HG02943 (cell line): ENCODE measurements around the gene TGFBR3L.

Experiments
- ATAC-seq: cut with Tn5 transposase; IDR thresholded peaks from one replicate; pipeline ENCODE4 v1.9.1; 2021; ENCODE audit warnings: mild to moderate bottlenecking, low read depth, moderate library complexity; ENCODE audit not compliant: unreplicated experiment

The TGFBR3L gene

GRCh38 chr19:7903244-7904073, 11.2 kb upstream of the TGFBR3L start, which contains the start of gene MAP2K7:
Gene MAP2K7, plus strand, starts transcription at chr19:7903877. Its CDS starts 68 bp downstream, at chr19:7903945.
- ATAC-seq, result peak; percentile 83

DNA sequence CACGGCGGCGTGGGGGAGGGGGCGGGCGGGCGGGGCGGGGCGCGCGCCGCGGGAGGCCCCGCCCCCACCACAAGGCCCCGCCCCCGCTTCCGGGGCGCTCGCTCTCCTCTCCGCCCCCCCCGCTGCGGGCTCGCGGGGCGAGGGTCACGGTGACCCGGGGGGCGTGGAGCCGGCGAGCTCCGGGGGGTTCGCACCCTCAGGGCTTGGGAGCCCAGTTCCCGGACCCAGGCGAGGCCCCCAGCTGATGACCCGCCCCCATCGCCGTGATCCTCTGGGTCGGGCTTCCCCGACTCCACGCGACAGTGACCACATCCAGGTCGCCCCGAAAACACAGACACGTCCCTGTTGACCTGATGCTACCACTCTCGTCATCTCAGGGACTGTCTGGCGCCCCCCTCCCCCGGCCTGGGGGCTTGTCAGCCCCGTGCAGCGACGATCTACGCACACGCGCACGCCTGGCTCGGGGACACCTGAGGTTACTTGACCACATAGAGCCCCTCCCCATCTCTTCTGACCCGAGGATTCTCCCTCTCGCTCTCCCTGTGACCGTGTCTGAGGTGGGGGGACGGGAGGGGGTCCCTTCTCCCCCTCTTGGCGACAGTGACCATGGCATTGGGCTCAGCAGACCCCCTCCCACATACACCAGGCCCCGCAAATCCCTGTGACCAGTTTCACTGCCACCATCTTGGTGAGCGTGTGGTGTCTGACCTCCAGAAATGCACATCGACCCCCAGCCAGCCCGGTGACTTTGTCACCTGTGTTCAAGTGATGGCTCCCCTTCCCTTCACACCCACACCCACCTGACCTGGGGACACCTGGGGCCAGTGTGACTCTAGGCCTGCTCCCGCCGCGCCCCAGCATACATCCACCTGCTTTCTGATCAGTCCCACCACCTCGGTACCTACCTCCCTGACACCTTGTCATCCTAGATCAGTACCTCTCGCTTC, 10.3 kb upstream of the TGFBR3L start:
- peak; percentile 28 for ATAC-seq

DNA sequence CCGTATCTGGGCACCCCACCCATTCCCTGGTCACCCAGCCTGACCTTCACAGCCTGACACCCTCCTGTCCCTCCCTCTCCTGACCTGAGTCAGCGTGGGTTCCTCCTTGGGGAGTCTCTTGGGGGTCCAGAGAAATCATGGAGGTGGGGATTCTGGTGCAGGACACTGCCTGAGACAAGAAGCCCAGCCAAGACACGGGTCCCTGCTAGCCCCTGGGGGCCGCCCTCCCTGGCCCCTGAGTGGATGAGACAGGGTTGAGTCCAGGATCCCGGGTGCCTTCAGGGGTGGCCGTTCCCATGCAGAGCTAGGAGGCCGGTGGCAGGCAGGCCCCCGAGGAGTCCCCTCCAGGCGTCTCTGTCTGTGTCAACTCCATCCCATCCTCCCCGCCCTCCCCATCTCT, 9.4 kb upstream of the TGFBR3L start:
- no peak for ATAC-seq

- no peak for ATAC-seq
Observed at GRCh38 chr19:7905859-7906258, 8.8 kb upstream of the TGFBR3L start.

DNA sequence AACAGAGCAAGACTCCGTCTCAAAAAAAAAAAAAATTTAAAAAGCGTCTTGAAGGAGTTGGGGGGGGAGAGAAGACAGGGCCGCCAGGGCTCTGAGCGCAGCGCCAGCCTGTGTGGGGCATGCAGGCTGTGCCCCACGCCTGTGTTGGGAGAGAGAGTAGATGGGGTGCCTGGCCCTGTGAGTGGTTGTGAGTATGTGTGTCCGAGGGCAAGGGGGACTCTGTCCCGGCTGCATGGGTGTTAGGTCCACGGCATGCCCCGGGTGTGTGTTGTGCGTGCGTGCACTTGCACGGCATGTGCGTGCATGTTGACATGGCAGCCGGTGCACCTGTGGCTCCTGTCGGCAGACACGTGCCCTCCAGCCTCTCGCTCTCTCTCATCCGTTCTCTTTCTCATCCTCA, 7.5 kb upstream of the TGFBR3L start:
- ATAC-seq, result no peak

DNA sequence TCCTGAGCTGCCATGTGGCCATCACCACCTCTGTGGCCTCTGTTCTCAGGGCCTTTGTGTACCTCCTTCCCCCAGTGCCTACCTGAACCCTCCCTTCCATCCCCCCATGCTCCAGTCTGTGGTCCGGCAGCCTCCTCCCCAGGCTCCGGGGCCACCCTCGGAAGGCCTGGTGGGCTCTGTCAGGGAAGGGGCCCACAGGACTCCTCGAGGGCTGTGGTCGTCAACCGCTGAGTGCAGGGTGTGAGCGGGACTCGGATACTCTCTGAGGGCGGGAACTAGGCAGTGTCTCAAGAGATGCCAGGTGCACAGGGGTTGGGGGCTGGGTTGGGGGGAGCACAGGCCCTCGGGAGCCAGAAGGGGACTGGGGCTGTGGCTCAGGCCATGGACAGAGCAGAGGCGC, 7.1 kb upstream of the TGFBR3L start:
- ATAC-seq, result no peak

- ATAC-seq, result no peak
Observed at GRCh38 chr19:7908078-7908699, 6.4 kb upstream of the TGFBR3L start.

- no peak for ATAC-seq
Observed at GRCh38 chr19:7908742-7909461, 5.7 kb upstream of the TGFBR3L start.

- ATAC-seq, result no peak
Observed at GRCh38 chr19:7909471-7910067, 5.1 kb upstream of the TGFBR3L start.

DNA sequence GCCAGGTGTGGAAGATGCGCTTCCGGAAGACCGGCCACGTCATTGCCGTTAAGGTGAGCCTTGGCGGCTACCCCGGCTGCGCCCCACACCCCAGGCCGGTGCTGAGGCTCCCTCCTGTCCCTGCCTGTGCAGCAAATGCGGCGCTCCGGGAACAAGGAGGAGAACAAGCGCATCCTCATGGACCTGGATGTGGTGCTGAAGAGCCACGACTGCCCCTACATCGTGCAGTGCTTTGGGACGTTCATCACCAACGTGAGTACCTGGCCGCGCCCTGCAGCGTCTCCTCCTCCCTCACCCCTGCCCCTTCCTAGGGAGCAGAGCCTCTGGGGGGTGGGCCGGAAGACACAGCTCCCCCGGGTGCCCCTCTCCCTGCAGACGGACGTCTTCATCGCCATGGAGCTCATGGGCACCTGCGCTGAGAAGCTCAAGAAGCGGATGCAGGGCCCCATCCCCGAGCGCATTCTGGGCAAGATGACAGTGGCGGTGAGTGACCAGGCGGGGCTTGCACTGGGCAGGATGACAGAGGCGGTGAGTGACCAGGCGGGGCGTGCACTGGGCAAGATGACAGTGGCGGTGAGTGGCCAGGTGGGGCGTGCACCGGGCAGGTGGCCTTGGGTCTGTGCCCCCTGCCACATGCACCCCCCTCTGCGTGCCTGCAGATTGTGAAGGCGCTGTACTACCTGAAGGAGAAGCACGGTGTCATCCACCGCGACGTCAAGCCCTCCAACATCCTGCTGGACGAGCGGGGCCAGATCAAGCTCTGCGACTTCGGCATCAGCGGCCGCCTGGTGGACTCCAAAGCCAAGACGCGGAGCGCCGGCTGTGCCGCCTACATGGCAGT, 4.1 kb upstream of the TGFBR3L start:
- no peak for ATAC-seq

DNA sequence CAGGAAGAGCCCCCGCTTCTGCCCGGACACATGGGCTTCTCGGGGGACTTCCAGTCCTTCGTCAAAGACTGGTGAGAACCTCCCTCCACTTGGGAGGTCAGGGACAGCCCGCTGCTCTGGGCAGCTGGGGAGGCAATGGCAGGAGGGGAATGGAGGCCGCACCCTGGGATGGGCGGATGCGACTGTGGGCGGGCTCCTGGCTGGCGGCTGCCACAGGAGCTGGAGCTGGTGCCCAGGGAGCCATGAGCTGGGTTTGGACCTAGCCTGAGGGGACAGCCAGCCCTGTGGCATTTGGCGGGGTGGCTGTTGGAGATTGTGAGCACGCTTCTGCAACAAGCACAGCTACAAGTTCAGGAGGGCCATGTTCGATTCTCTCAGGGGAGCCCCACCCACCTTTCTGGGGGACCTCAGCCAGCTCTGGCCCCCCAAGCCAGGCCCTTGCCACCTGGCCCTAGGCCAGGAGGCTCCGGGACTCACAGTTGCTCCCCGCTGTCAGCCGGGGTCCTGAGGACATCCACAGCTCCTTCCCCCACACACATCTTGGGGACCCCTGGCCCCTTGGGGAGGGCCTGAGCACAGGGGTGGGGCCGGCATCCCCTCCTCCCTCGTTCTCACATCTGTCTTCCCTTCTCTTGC, 3.0 kb upstream of the TGFBR3L start:
- ATAC-seq, result no peak

DNA sequence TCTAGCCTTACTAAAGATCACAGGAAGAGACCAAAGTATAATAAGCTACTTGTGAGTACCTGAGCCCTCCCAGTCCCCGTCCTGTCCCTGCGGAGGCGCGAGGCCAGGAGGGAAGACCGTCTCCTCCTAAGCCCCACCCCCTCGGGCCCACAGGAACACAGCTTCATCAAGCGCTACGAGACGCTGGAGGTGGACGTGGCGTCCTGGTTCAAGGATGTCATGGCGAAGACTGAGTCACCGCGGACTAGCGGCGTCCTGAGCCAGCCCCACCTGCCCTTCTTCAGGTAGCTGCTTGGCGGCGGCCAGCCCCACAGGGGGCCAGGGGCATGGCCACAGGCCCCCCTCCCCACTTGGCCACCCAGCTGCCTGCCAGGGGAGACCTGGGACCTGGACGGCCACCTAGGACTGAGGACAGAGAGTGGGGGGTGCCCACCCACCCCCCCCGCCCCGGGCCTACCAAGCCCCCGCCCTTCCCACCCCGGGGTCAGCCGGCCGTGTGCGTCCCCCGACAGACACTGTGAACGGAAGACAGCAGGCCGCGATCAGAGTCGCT, 2.4 kb upstream of the TGFBR3L start:
- ATAC-seq, result no peak

DNA sequence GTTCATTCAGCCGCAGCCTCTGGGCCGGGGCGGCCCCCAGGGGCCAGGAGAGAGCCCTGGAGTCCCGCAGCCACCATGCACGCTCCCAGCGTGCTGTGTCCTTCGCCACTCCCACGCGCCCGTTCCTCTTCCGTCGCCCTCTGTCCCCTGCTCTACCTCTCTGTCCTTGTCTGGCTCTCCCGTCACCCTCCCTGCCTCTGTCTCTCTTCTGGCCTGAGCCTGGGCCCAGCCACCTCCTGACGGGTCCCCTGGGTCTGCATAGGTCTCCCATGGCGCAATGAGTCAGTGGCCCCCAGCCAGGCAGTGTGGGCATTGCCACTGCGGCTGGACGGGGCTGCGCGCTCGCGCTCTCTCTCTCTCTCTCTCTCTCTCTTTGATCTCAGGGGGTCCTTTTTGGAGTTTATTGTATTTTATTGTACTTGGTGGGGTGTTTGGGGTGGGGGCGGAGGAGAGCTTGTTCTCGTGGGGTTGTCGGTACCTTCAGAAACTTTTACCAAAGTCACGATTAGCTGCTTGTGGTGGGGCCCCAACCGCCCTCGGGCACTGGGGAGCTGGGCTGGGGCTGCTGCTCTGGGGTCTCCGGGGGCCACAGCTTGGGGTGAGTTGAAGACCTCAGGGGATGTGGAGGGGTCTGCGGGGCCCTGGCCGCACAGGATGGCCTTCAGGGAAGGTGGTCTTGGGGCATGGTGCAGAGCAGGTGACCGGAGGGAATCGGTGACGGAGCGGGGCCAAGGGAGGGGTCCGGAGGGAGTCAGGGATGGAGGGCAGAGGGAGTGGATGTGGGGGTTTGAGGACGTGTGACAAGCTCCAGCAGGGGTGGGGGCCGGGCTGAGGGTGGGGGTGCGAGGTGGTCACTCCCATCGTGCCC, 1.7 kb upstream of the TGFBR3L start:
- ATAC-seq, result no peak

DNA sequence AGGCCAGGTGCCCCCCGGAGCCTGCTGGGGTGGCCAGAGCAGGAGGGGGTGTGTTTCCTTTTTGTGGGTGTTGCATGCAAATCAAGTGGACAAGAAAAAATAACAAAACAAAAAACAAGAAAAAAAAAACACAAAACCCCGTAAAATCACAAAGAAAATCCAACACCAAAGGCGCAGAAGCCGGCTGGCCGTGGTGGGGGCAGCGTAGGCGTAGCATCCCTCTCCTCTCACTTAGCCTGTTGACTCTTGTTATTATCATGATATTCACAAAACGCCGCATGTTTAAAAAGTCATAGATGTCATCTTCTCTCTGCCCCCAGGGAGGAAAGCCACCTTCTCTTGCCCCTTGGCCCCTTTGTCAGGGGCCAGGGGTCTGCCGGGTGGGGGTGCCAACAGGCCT, 978 bp upstream of the TGFBR3L start:
- ATAC-seq, result no peak

DNA sequence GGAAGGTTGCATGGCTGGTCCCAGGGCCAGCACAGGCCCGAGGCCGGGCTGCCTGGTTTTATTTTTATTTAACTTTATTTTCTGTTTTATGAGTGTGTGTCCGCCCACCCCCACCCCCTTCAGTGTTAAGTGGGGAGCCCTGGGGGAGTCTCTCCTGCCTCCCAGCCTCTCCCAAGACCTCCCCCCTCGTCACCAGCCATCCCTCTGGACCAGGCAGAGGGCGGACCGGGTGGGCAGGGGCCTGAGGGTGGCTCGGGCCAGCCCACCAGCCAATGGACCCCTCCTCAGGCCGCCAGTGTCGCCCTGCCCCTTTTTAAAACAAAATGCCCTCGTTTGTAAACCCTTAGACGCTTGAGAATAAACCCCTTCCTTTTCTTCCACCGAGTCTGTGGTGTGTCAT, 531 bp upstream of the TGFBR3L start:
- ATAC-seq, result no peak

GRCh38 chr19:7915250-7916102, 846 bp downstream of the TGFBR3L start:
- no peak for ATAC-seq
